ENCODE data around the gene ELP4.
"Not testable (repeated sequence)": the region's sequence is repeated elsewhere in the genome, so short reads cannot be mapped to it uniquely, and the experiment has no call there.

Gene ELP4

GRCh38 chr11:31706357-31706756 is 196.8 kb downstream of the ELP4 start:
- DNase-seq (ENCODE audit: low spot score): no peak

- no peak for DNase-seq (ENCODE audit: low spot score)
These were observed 201.6 kb downstream of the ELP4 start for GRCh38 chr11:31711137-31711536.

GRCh38 chr11:31712851-31713250 is 203.3 kb downstream of the ELP4 start:
- DNase-seq (ENCODE audit: low spot score): no peak

- DNase-seq (ENCODE audit: low spot score): no peak
These were observed 205.3 kb downstream of the ELP4 start for GRCh38 chr11:31714840-31715239.

GRCh38 chr11:31720225-31720624 is 210.7 kb downstream of the ELP4 start:
- DNase-seq (ENCODE audit: low spot score): no peak

GRCh38 chr11:31720671-31721365 is 211.3 kb downstream of the ELP4 start:
- no peak for DNase-seq (ENCODE audit: low spot score)

- DNase-seq (ENCODE audit: low spot score): no peak
These were observed 213.2 kb downstream of the ELP4 start for GRCh38 chr11:31722754-31723153.

- DNase-seq (ENCODE audit: low spot score): no peak
These were observed 215.6 kb downstream of the ELP4 start for GRCh38 chr11:31725176-31725575.

- no peak for DNase-seq (ENCODE audit: low spot score)
These were observed 218.9 kb downstream of the ELP4 start for GRCh38 chr11:31728432-31728831.

GRCh38 chr11:31740131-31740530 is 230.6 kb downstream of the ELP4 start:
- no peak for DNase-seq (ENCODE audit: low spot score)

- not testable (repeated sequence) for DNase-seq (ENCODE audit: low spot score)
These were observed 231.3 kb downstream of the ELP4 start for GRCh38 chr11:31740731-31741368.

GRCh38 chr11:31747581-31747980 is 238.0 kb downstream of the ELP4 start:
- DNase-seq (ENCODE audit: low spot score): no peak

- DNase-seq (ENCODE audit: low spot score): no peak
These were observed 247.8 kb downstream of the ELP4 start for GRCh38 chr11:31757260-31757835.

GRCh38 chr11:31761636-31762035 is 252.1 kb downstream of the ELP4 start:
- no peak for DNase-seq (ENCODE audit: low spot score)

- DNase-seq (ENCODE audit: low spot score): no peak
These were observed 253.7 kb downstream of the ELP4 start for GRCh38 chr11:31763296-31763695.

- DNase-seq (ENCODE audit: low spot score): no peak
These were observed 254.7 kb downstream of the ELP4 start for GRCh38 chr11:31764261-31764660.

- DNase-seq (ENCODE audit: low spot score): no peak
These were observed 255.2 kb downstream of the ELP4 start for GRCh38 chr11:31764766-31765165.

- DNase-seq (ENCODE audit: low spot score): no peak
These were observed 257.5 kb downstream of the ELP4 start for GRCh38 chr11:31767066-31767465.

GRCh38 chr11:31767685-31768084 is 258.1 kb downstream of the ELP4 start:
- no peak for DNase-seq (ENCODE audit: low spot score)

- DNase-seq (ENCODE audit: low spot score): no peak
These were observed 259.4 kb downstream of the ELP4 start for GRCh38 chr11:31768749-31769640.

- no peak for DNase-seq (ENCODE audit: low spot score)
These were observed 260.6 kb downstream of the ELP4 start for GRCh38 chr11:31770011-31770700.

GRCh38 chr11:31772412-31772811 is 262.8 kb downstream of the ELP4 start:
- DNase-seq (ENCODE audit: low spot score): no peak

All from CD4-positive, alpha-beta T cell treated with Interleukin-6 at 100 ng/mL for 8 hours (primary cell).